GM12878 (cell line): ENCODE measurements around the gene ALG2. TPM values are rescaled to one million over a fixed set of nuclear protein-coding genes. Genes with fewer than 3 reads are reported as not detected.

ENCODE experiments used
- ATAC-seq: fragments of 200-7000 bp; cut with Tn5 transposase; 3 replicates; pipeline ENCODE4 v1.9.1; 2020; ENCODE audit warnings: mild to moderate bottlenecking, moderate library complexity
- BruUV-seq: library from RNA; stranded (reverse); fragments of 400-500 nt; replicated peaks from 2 replicates; lab custom pipeline; 2021; lab: Mats Ljungman, UMichigan
- CTCF ChIA-PET: fragments of 300-600 bp; sonication (Branson Sonifier 250); formaldehyde crosslinking; extraction: SDS; loops from one replicate; lab custom pipeline; 2021; ENCODE audit warnings: inconsistent platforms; lab: Yijun Ruan, JAX
- POLR2A ChIA-PET: fragments of 350-600 bp; formaldehyde crosslinking; extraction: SDS; loops from one replicate; lab custom pipeline; 2021; ENCODE audit warnings: inconsistent platforms; lab: Charles Lee
- RAD21 ChIA-PET: fragments of 300-600 bp; sonication (Branson Sonifier 250); formaldehyde crosslinking; loops from one replicate; lab custom pipeline; 2023; ENCODE audit warnings: antibody characterized with exemption; ENCODE audit not compliant: unreplicated experiment; lab: Charles Lee
- SMC1A ChIA-PET: fragments of 300-600 bp; sonication (Branson Sonifier 250); formaldehyde crosslinking; loops from one replicate; lab custom pipeline; 2023; ENCODE audit not compliant: unreplicated experiment, uncharacterized antibody; lab: Charles Lee
- DNase-seq: peaks from one replicate; pipeline ENCODE4 v3.0.0-alpha.2; 2011; ENCODE audit warnings: low read depth, low spot score
- FAIRE-seq: peaks from 3 replicates; lab custom pipeline; 2011; peaks lifted over from hg19 to GRCh38; lab: Jason Lieb, UNC
- H2AFZ ChIP-seq: 2 replicates; pipeline ENCODE4 v1.6.0; 2011; ENCODE audit warnings: low read depth, low read length, control low read depth; ENCODE audit not compliant: control insufficient read depth
- H3K27ac ChIP-seq: 2 replicates; pipeline ENCODE4 v1.5.1; 2011; ENCODE audit warnings: control low read depth; ENCODE audit not compliant: control insufficient read depth, insufficient read depth
- H3K27me3 ChIP-seq, 2 experiments: replicated peaks in 1 of 2; 2 replicates each; pipeline versions ENCODE4 v1.6.0 to v1.6.1; 2011; ENCODE audit warnings: low read length in 1 of 2; ENCODE audit not compliant: control insufficient read depth in 2 of 2, insufficient read depth in 2 of 2
- H3K36me3 ChIP-seq, 2 experiments: 2 replicates each; pipeline ENCODE4 v1.5.1; 2011; ENCODE audit warnings: low read length in 1 of 2; ENCODE audit not compliant: control insufficient read depth in 2 of 2, insufficient read depth in 2 of 2
- H3K4me1 ChIP-seq: 2 replicates; pipeline ENCODE4 v1.6.1; 2011; ENCODE audit warnings: mild to moderate bottlenecking, low read length, moderate library complexity, mixed read lengths; ENCODE audit not compliant: control insufficient read depth, insufficient read depth
- H3K4me2 ChIP-seq: 2 replicates; pipeline ENCODE4 v1.6.0; 2011; ENCODE audit warnings: control low read depth; ENCODE audit not compliant: control insufficient read depth, insufficient read depth
- H3K4me3 ChIP-seq: fragments of 200-600 bp; sonication (generic); 2 replicates; pipeline ENCODE4 v1.5.1; 2016
- H3K79me2 ChIP-seq: 2 replicates; pipeline ENCODE4 v1.6.0; 2011; ENCODE audit warnings: low read length; ENCODE audit not compliant: control insufficient read depth, insufficient read depth
- H3K9ac ChIP-seq: 2 replicates; pipeline ENCODE4 v1.8.0; 2011; ENCODE audit warnings: low read length, control low read depth, mixed read lengths; ENCODE audit not compliant: control insufficient read depth, insufficient read depth
- H3K9me3 ChIP-seq: replicated peaks from 3 replicates; pipeline ENCODE4 v1.5.1; 2011; ENCODE audit warnings: mild to moderate bottlenecking, low read length; ENCODE audit not compliant: control insufficient read depth, insufficient read depth
- H4K20me1 ChIP-seq: 2 replicates; pipeline ENCODE4 v1.6.0; 2011; ENCODE audit not compliant: control insufficient read depth, insufficient read depth
- BCL3 ChIP-seq: IDR thresholded peaks from 2 replicates; pipeline ENCODE4 v1.6.1; 2011; ENCODE audit warnings: borderline replicate concordance, low read depth, mild to moderate bottlenecking, moderate library complexity, low read length; ENCODE audit not compliant: insufficient read depth, poor library complexity, severe bottlenecking
- CHD4 ChIP-seq: fragments of 200-600 bp; sonication (generic); IDR thresholded peaks from 2 replicates; pipeline ENCODE4 v1.6.1; 2016; ENCODE audit warnings: mild to moderate bottlenecking
- FOXK2 ChIP-seq: fragments of 450-650 bp; IDR thresholded peaks from 2 replicates; pipeline ENCODE4 v1.6.1; 2017; ENCODE audit warnings: mild to moderate bottlenecking, moderate library complexity
- GATAD2B ChIP-seq: fragments of 450-650 bp; conservative IDR thresholded peaks from 2 replicates; pipeline ENCODE4 v1.6.1; 2017; ENCODE audit warnings: low read depth, mild to moderate bottlenecking, moderate library complexity
- IKZF1 ChIP-seq: fragments of 450-650 bp; conservative IDR thresholded peaks from 2 replicates; pipeline ENCODE4 v1.6.1; 2017; ENCODE audit warnings: antibody characterized with exemption, mild to moderate bottlenecking
- MTA3 ChIP-seq: IDR thresholded peaks from 2 replicates; pipeline ENCODE4 v1.6.1; 2012; ENCODE audit warnings: low read length, inconsistent platforms, borderline replicate concordance
- MXI1 ChIP-seq: fragments of 150-350 bp; IDR thresholded peaks from 2 replicates; pipeline ENCODE4 v1.6.1; 2011; ENCODE audit warnings: low read depth, mild to moderate bottlenecking, inconsistent platforms, low read length, improper control_type of control experiment
- MYB ChIP-seq: fragments of 150-350 bp; IDR thresholded peaks from 2 replicates; pipeline ENCODE4 v1.6.1; 2014; ENCODE audit warnings: mild to moderate bottlenecking, low read depth, low read length, borderline replicate concordance
- NFXL1 ChIP-seq: fragments of 450-650 bp; IDR thresholded peaks from 2 replicates; pipeline ENCODE4 v1.6.1; 2017; ENCODE audit warnings: antibody characterized with exemption, mild to moderate bottlenecking, borderline replicate concordance
- PKNOX1 ChIP-seq: fragments of 450-650 bp; IDR thresholded peaks from 2 replicates; pipeline ENCODE4 v1.6.1; 2016; ENCODE audit warnings: mild to moderate bottlenecking
- POLR2AphosphoS5 ChIP-seq: IDR thresholded peaks from 2 replicates; pipeline ENCODE4 v1.6.1; 2011; ENCODE audit warnings: mild to moderate bottlenecking, low read length, inconsistent platforms
- RAD21 ChIP-seq: IDR thresholded peaks from 2 replicates; pipeline ENCODE4 v1.6.1; 2011; ENCODE audit warnings: mild to moderate bottlenecking, low read depth, low read length, moderate library complexity; ENCODE audit not compliant: insufficient read depth
- RCOR1 ChIP-seq: conservative IDR thresholded peaks from 2 replicates; pipeline ENCODE4 v1.6.1; 2012; ENCODE audit warnings: low read depth, low read length, improper control_type of control experiment
- SIX5 ChIP-seq: IDR thresholded peaks from 2 replicates; pipeline ENCODE4 v1.6.1; 2011; ENCODE audit warnings: mild to moderate bottlenecking, low read depth, low read length, moderate library complexity; ENCODE audit not compliant: severe bottlenecking
- SREBF1 ChIP-seq: IDR thresholded peaks from 2 replicates; pipeline ENCODE4 v1.6.1; 2012; ENCODE audit warnings: mild to moderate bottlenecking, low read length
- STAT1 ChIP-seq: fragments of 450-650 bp; conservative IDR thresholded peaks from 2 replicates; pipeline ENCODE4 v1.6.1; 2014; ENCODE audit warnings: antibody characterized with exemption, mild to moderate bottlenecking
- SUPT20H ChIP-seq: IDR thresholded peaks from 2 replicates; pipeline ENCODE4 v1.6.1; 2011; ENCODE audit warnings: low read depth, mild to moderate bottlenecking, low read length, moderate library complexity, borderline replicate concordance; ENCODE audit not compliant: control insufficient read depth
- TCF3 ChIP-seq: IDR thresholded peaks from 2 replicates; pipeline ENCODE4 v1.6.1; 2012; ENCODE audit warnings: low read depth, mild to moderate bottlenecking, low read length, borderline replicate concordance; ENCODE audit not compliant: insufficient read depth
- ZBTB40 ChIP-seq: fragments of 450-650 bp; IDR thresholded peaks from 2 replicates; pipeline ENCODE4 v1.6.1; 2016; ENCODE audit warnings: mild to moderate bottlenecking, moderate library complexity, borderline replicate concordance
- WGBS: methylation state at CpG from one replicate; pipeline ENCODE4 v1.1.6; 2016; ENCODE audit warnings: low lambda C conversion rate; ENCODE audit not compliant: insufficient replicate concordance, insufficient coverage; ENCODE audit errors: missing lambda C conversion rate; 5-methylcytosine and 5-hydroxymethylcytosine counted together
- in situ Hi-C: fragments of 300-500 bp; cut with MboI; formaldehyde crosslinking; loops from 9 replicates; pipeline ENCODE4 v1.14.3; 2018; ENCODE audit warnings: mixed read lengths
- intact Hi-C: fragments of 100-400 bp; cut with micrococcal nuclease; formaldehyde crosslinking; loops from one replicate; pipeline ENCODE4 v1.14.2; 2022; ENCODE audit not compliant: unreplicated experiment
- polyA plus RNA-seq, 11 experiments: library from polyadenylated mRNA; depleted of rRNA in 4 of 11; unstranded in 6 of 11; stranded (reverse) in 5 of 11; fragments of >200 nt; fragmentation: Nextera tagmentation in 4 of 11; fragmentation: Illumina TruSeq in 1 of 11; extraction: Ambion mirVana in 4 of 11; extraction: Trizol in 1 of 11; gene quantifications; 1 replicate in 1 of 11; 2 replicates in 10 of 11; pipeline versions ENCODE4 v1.2.1 to v1.2.3, GENCODE V29; 2011 to 2016; ENCODE audit warnings: inconsistent platforms in 2 of 11, missing spikeins in 2 of 11, low read depth in 1 of 11
- total RNA-seq, 4 experiments: library from RNA; depleted of rRNA in 3 of 4; stranded (reverse); fragments of >200 nt in 3 of 4; fragmentation: Illumina TruSeq in 1 of 4; extraction: Trizol in 1 of 4; gene quantifications; 2 replicates each; pipeline versions ENCODE4 v1.2.1 to v1.2.3, GENCODE V29; 2013 to 2021

Gene ALG2
- total and polyA plus RNA-seq, 10 of the 15 experiments (the other 5 are each of a cell fraction or from before 2014, with no cell fraction given): 8.8 to 52.5 (median 38.6) TPM

GRCh38 chr9:99169086-99169485 is 52.7 kb downstream of the ALG2 start:
- BruUV-seq: no TSS peak
- no peak overlapping the region for H3K4me2 ChIP-seq
- ATAC-seq: no peak
- DNase-seq: no peak
- ChIA-PET POLR2A (no interaction called here), SMC1A (no interaction called here), CTCF (interaction anchor here (7.1 kb wide), 1 partner anchor 16 kb away, joined by 131 read pairs; no protein-coding TSS in a partner anchor)
- H3K9ac ChIP-seq: no peak overlapping the region
- peaks cover 22% of the 10 kb centered on the region for H3K4me1 ChIP-seq
- FAIRE-seq: no peak
- H3K36me3 ChIP-seq: no peaks in the 10 kb centered on the region
- H3K27ac ChIP-seq: no peak overlapping the region
- no peak overlapping the region for H3K4me3 ChIP-seq
- no peaks in the 10 kb centered on the region for H3K9me3 ChIP-seq
- intact Hi-C loops (loop anchor here (5.0 kb wide), 1 partner anchor 1048 kb away; no protein-coding TSS in a partner anchor), in situ Hi-C loops (loop anchor here (10.0 kb wide), 3 partner anchors 1046 to 1266 kb away; no protein-coding TSS in a partner anchor)
- H3K27me3 ChIP-seq: no peaks in the 10 kb centered on the region
- H4K20me1 ChIP-seq: no peaks in the 10 kb centered on the region
- no peak for TF ChIP-seq PKNOX1
- TF ChIP-seq IKZF1: no peak
- no peak for TF ChIP-seq BCL3
- TF ChIP-seq FOXK2: no peak
- no peak for TF ChIP-seq GATAD2B
- no peak for TF ChIP-seq POLR2AphosphoS5
- no peak for TF ChIP-seq SUPT20H
- TF ChIP-seq RAD21: no peak
- no peak for TF ChIP-seq NFXL1
- TF ChIP-seq ZBTB40: no peak
- no peak for TF ChIP-seq SIX5
- TF ChIP-seq RCOR1: no peak
- no peak for TF ChIP-seq STAT1
- no peak for TF ChIP-seq MXI1
- TF ChIP-seq MYB: no peak
- no peak for TF ChIP-seq CHD4
- TF ChIP-seq MTA3: no peak
- TF ChIP-seq TCF3: no peak
- no peak for TF ChIP-seq SREBF1
- TF ChIP-seq, all 136 proteins: peak for 0
- RAD21 ChIA-PET: interaction anchor here (7.1 kb wide), 1 partner anchor 12 kb away, joined by 147 read pairs; no protein-coding TSS in a partner anchor
- Histone ChIP-seq H3K79me2 (no peaks in the 10 kb centered on the region), H2AFZ (no peak overlapping the region)
- 45% methylated on average over 2 of the region's 2 CpGs for WGBS
